ENCODE results near the gene HDGFL3.

- TF ChIP-seq CTCF (conservative IDR thresholded peaks at IDR 0.05; ENCODE audit: low read depth in 2 of 2) (no peak), EZH2 (IDR thresholded peaks at IDR 0.05; ENCODE audit: low read depth, unreplicated experiment) (no peak), POLR2AphosphoS5 (IDR thresholded peaks at IDR 0.05; ENCODE audit: low read depth) (no peak), JUNB (IDR thresholded peaks at IDR 0.05; ENCODE audit: unreplicated experiment) (no peak), EZH2phosphoT487 (IDR thresholded peaks at IDR 0.05; ENCODE audit: unreplicated experiment) (no peak), CREB1 (CRISPR knock-in tag; IDR thresholded peaks at IDR 0.05; ENCODE audit: low read depth) (no peak), REST (IDR thresholded peaks at IDR 0.05; ENCODE audit: unreplicated experiment) (no peak), ETS1 (IDR thresholded peaks at IDR 0.05) (no peak), NANOG (IDR thresholded peaks at IDR 0.05; ENCODE audit: borderline replicate concordance) (no peak), ZNF114 (CRISPR knock-in tag; IDR thresholded peaks at IDR 0.05) (no peak), ZNF331 (CRISPR knock-in tag; IDR thresholded peaks at IDR 0.05; ENCODE audit: low read depth) (no peak)
Measured at GRCh38 chr15:83094583-83094982, 113.0 kb downstream of the HDGFL3 start.
